ENCODE measurements around the gene HCFC2.

GRCh38 chr12:104046306-104046705 lies 18.0 kb upstream of the HCFC2 start:
- TF ChIP-seq CTCF (IDR thresholded peaks at IDR 0.05) = no peak
- no peak for TF ChIP-seq POLR2A (IDR thresholded peaks at IDR 0.05)
- TF ChIP-seq EP300 (IDR thresholded peaks at IDR 0.05) = no peak

Measured in tibial nerve (tissue), 4 donors.